HCT116 (cell line): ENCODE data around the gene ARL8B. TPM values are rescaled to one million over a fixed set of nuclear protein-coding genes. Genes with fewer than 3 reads are reported as not detected.
"Not testable (repeated sequence)": the region's sequence is repeated elsewhere in the genome, so short reads cannot be mapped to it uniquely, and the experiment has no call there.

Source experiments
- ATAC-seq: fragments of 200-7000 bp; cut with Tn5 transposase; 2 replicates; pipeline ENCODE4 v1.9.1; 2020; ENCODE audit warnings: mild to moderate bottlenecking, moderate library complexity
- BruUV-seq: library from RNA; stranded (reverse); fragments of 400-500 nt; replicated peaks from 2 replicates; lab custom pipeline; 2021; lab: Mats Ljungman, UMichigan
- CTCF ChIA-PET: fragments of 300-600 bp; sonication (Branson Sonifier 250); formaldehyde crosslinking; loops from one replicate; lab custom pipeline; 2021; ENCODE audit warnings: antibody characterized with exemption; lab: Charles Lee
- POLR2A ChIA-PET: fragments of 300-600, 350-600 bp; sonication (Branson Sonifier 250); formaldehyde crosslinking; loops from one replicate; lab custom pipeline; 2021; ENCODE audit warnings: antibody characterized with exemption; lab: Charles Lee
- RAD21 ChIA-PET, 2 experiments: fragments of 300-600 bp; sonication (Branson Sonifier 250); formaldehyde crosslinking; loops; one replicate each; lab custom pipeline; 2023; ENCODE audit warnings: low total read pairs in 2 of 2; ENCODE audit not compliant: uncharacterized antibody in 2 of 2, unreplicated experiment in 2 of 2, low non-redundant PET in 1 of 2; lab: Charles Lee
- DNase-seq: peaks from one replicate; pipeline ENCODE4 v3.0.0-alpha.2; 2010; ENCODE audit warnings: low read depth, low spot score
- H2AFZ ChIP-seq: fragments of 200-600 bp; shearing (Covaris generic), sonication (generic); 2 replicates; pipeline ENCODE4 v1.6.1; 2017; ENCODE audit warnings: low read depth, mixed run types, mixed read lengths, antibody characterized with exemption, low read length; ENCODE audit not compliant: poor library complexity, severe bottlenecking
- H3K27ac ChIP-seq: 2 replicates; pipeline ENCODE4 v1.5.1; 2012; ENCODE audit warnings: low read depth, low read length
- H3K27me3 ChIP-seq: fragments of 200-600 bp; sonication (generic); 2 replicates; pipeline ENCODE4 v1.6.1; 2016; ENCODE audit warnings: mixed run types, low read length, mixed read lengths; ENCODE audit not compliant: insufficient read depth
- H3K36me3 ChIP-seq, 2 experiments: fragments of 200-500 bp in 1 of 2; fragments of 200-600 bp in 1 of 2; sonication (Bioruptor generic) in 1 of 2; sonication (generic) in 1 of 2; 2 replicates each; pipeline versions ENCODE4 v1.5.1 to v1.6.1; 2014 to 2016; ENCODE audit warnings: low read length in 2 of 2, inconsistent platforms in 1 of 2, mixed read lengths in 1 of 2, mixed run types in 1 of 2; ENCODE audit not compliant: insufficient read depth in 2 of 2, control insufficient read depth in 1 of 2
- H3K4me1 ChIP-seq, 2 experiments: fragments of 200-600 bp in 1 of 2; sonication (generic) in 1 of 2; 2 replicates each; pipeline versions ENCODE4 v1.5.1 to v1.6.1; 2012 to 2017; ENCODE audit warnings: low read length in 2 of 2, inconsistent platforms in 1 of 2, mild to moderate bottlenecking in 1 of 2, mixed read lengths in 1 of 2, mixed run types in 1 of 2, moderate library complexity in 1 of 2; ENCODE audit not compliant: insufficient read depth in 2 of 2, control insufficient read depth in 1 of 2
- H3K4me2 ChIP-seq: fragments of 200-600 bp; sonication (generic); 2 replicates; pipeline ENCODE4 v1.6.1; 2017; ENCODE audit warnings: mixed run types, low read length, mixed read lengths
- H3K4me3 ChIP-seq, 2 experiments: fragments of 200-600 bp in 1 of 2; sonication (generic) in 1 of 2; replicated peaks in 1 of 2; 2 replicates each; pipeline ENCODE4 v1.5.1; 2011 to 2016; ENCODE audit warnings: low read length in 2 of 2, control low read depth in 1 of 2, low read depth in 1 of 2, mild to moderate bottlenecking in 1 of 2, mixed read lengths in 1 of 2, mixed run types in 1 of 2
- H3K79me2 ChIP-seq: fragments of 200-600 bp; sonication (generic); 2 replicates; pipeline ENCODE4 v1.6.1; 2017; ENCODE audit warnings: mild to moderate bottlenecking, mixed run types, low read length, moderate library complexity, mixed read lengths; ENCODE audit not compliant: insufficient read depth
- H3K9ac ChIP-seq: fragments of 200-600 bp; sonication (generic); 2 replicates; pipeline ENCODE4 v1.6.1; 2016; ENCODE audit warnings: low read length, mixed read lengths
- H3K9me2 ChIP-seq: fragments of 200-600 bp; sonication (generic), shearing (Covaris generic); 2 replicates; pipeline ENCODE4 v1.6.1; 2017; ENCODE audit warnings: mixed run types, mild to moderate bottlenecking, moderate library complexity; ENCODE audit not compliant: insufficient read depth
- H3K9me3 ChIP-seq, 2 experiments: fragments of 200-500 bp in 1 of 2; fragments of 200-600 bp in 1 of 2; sonication (Bioruptor generic) in 1 of 2; sonication (generic) in 1 of 2; 2 replicates each; pipeline ENCODE4 v1.6.1; 2014 to 2017; ENCODE audit warnings: low read length in 2 of 2, mixed read lengths in 2 of 2, inconsistent platforms in 1 of 2, low read depth in 1 of 2, mild to moderate bottlenecking in 1 of 2, mixed run types in 1 of 2, moderate library complexity in 1 of 2; ENCODE audit not compliant: control insufficient read depth in 1 of 2, insufficient read depth in 1 of 2
- H4K20me1 ChIP-seq: fragments of 200-600 bp; sonication (generic), shearing (Covaris generic); 2 replicates; pipeline ENCODE4 v1.6.1; 2017; ENCODE audit warnings: mixed run types, mild to moderate bottlenecking, moderate library complexity; ENCODE audit not compliant: insufficient read depth
- CBX3 ChIP-seq: IDR thresholded peaks from 2 replicates; pipeline ENCODE4 v1.6.1; 2012; ENCODE audit warnings: low read depth
- CEBPB ChIP-seq: IDR thresholded peaks from 2 replicates; pipeline ENCODE4 v1.6.1; 2012; ENCODE audit warnings: low read depth
- CTCF ChIP-seq, 3 experiments: fragments of 200-600 bp in 1 of 3; sonication (generic) in 1 of 3; IDR thresholded peaks in 2 of 3; conservative IDR thresholded peaks in 1 of 3; 2 replicates each; pipeline ENCODE4 v1.5.1; 2012 to 2017; ENCODE audit warnings: low read depth in 2 of 3, low read length in 2 of 3, antibody characterized with exemption in 1 of 3, borderline replicate concordance in 1 of 3, control low read depth in 1 of 3, mild to moderate bottlenecking in 1 of 3, mixed read lengths in 1 of 3, mixed run types in 1 of 3, moderate library complexity in 1 of 3; ENCODE audit not compliant: insufficient read depth in 1 of 3
- EGR1 ChIP-seq: IDR thresholded peaks from 2 replicates; pipeline ENCODE4 v1.6.1; 2012; ENCODE audit warnings: low read depth
- EZH2phosphoT487 ChIP-seq: fragments of 200-600 bp; IDR thresholded peaks from 2 replicates; pipeline ENCODE4 v1.6.1; 2018; ENCODE audit warnings: antibody characterized with exemption, borderline replicate concordance
- FOSL1 ChIP-seq: IDR thresholded peaks from 2 replicates; pipeline ENCODE4 v1.6.1; 2012; ENCODE audit warnings: low read depth
- MAX ChIP-seq: IDR thresholded peaks from 2 replicates; pipeline ENCODE4 v1.6.1; 2012
- REST ChIP-seq: IDR thresholded peaks from 2 replicates; pipeline ENCODE4 v1.6.1; 2012; ENCODE audit warnings: low read depth
- SP1 ChIP-seq: IDR thresholded peaks from 2 replicates; pipeline ENCODE4 v1.6.1; 2012; ENCODE audit warnings: low read depth
- SRF ChIP-seq: IDR thresholded peaks from 2 replicates; pipeline ENCODE4 v1.6.1; 2012; ENCODE audit warnings: low read depth
- YY1 ChIP-seq: IDR thresholded peaks from 2 replicates; pipeline ENCODE4 v1.6.1; 2011; ENCODE audit warnings: low read length, low read depth, moderate library complexity, mild to moderate bottlenecking; ENCODE audit not compliant: insufficient replicate concordance; ENCODE audit errors: extremely low read depth
- ZBTB33 ChIP-seq: IDR thresholded peaks from 2 replicates; pipeline ENCODE4 v1.6.1; 2011; ENCODE audit warnings: mild to moderate bottlenecking, low read length, moderate library complexity; ENCODE audit not compliant: insufficient replicate concordance; ENCODE audit errors: extremely low read depth
- ZNF274 ChIP-seq: fragments of 200-500 bp; sonication (Bioruptor generic); IDR thresholded peaks from 2 replicates; pipeline ENCODE4 v1.6.1; 2014; ENCODE audit warnings: mild to moderate bottlenecking, low read depth, low read length, inconsistent platforms
- intact Hi-C: fragments of 100-400 bp; cut with micrococcal nuclease; formaldehyde crosslinking; loops from 2 replicates; pipeline ENCODE4 v1.10.0; 2022
- total RNA-seq: library from RNA; stranded (reverse); gene quantifications from one replicate; pipeline ENCODE4 v1.2.1, GENCODE V29; 2021; ENCODE audit not compliant: unreplicated experiment

The ARL8B gene
- total RNA-seq, 1 experiment from 2014 or later = 38.1 TPM

GRCh38 chr3:5106933-5107334, 15.2 kb upstream of the ARL8B start:
- CTCF ChIA-PET, H3K27ac ChIP-seq, ATAC-seq, BruUV-seq, H3K9me2 ChIP-seq, H4K20me1 ChIP-seq, H3K4me3 ChIP-seq, H3K4me1 ChIP-seq, H3K4me2 ChIP-seq, intact Hi-C loops, H3K9me3 ChIP-seq, H3K27me3 ChIP-seq, H3K79me2 ChIP-seq, H3K36me3 ChIP-seq, H3K9ac ChIP-seq, POLR2A ChIA-PET, H2AFZ ChIP-seq, RAD21 ChIA-PET, DNase-seq: not testable (repeated sequence)

GRCh38 chr3:5110337-5110736, 11.8 kb upstream of the ARL8B start:
- no peak overlapping the region for H2AFZ ChIP-seq
- ATAC-seq = no peak
- no peak overlapping the region for H3K4me2 ChIP-seq
- H3K9me2 ChIP-seq = no peaks in the 10 kb centered on the region
- no peak for DNase-seq
- intact Hi-C loops = no loop called here
- no peak overlapping the region for H3K9ac ChIP-seq
- no peaks in the 10 kb centered on the region for H3K9me3 ChIP-seq
- H3K36me3 ChIP-seq = no peaks in the 10 kb centered on the region
- no peaks in the 10 kb centered on the region for H4K20me1 ChIP-seq
- no peak overlapping the region for H3K4me3 ChIP-seq
- no peak overlapping the region for H3K27ac ChIP-seq
- BruUV-seq = no TSS peak
- ChIA-PET CTCF (no interaction called here), POLR2A (no interaction called here), RAD21 (no interaction called here)
- no peaks in the 10 kb centered on the region for H3K4me1 ChIP-seq
- no peaks in the 10 kb centered on the region for H3K79me2 ChIP-seq
- no peaks in the 10 kb centered on the region for H3K27me3 ChIP-seq
- TF ChIP-seq EZH2phosphoT487 (no peak), SRF (no peak), CTCF (IDR thresholded peaks at IDR 0.05 in 2 of 3, conservative IDR thresholded peaks at IDR 0.05 in 1 of 3; ENCODE audit: borderline replicate concordance in 1 of 3, insufficient read depth in 1 of 3, low read depth in 2 of 3, low read length in 2 of 3) (no peak), CEBPB (no peak), SP1 (no peak), MAX (no peak), FOSL1 (no peak), EGR1 (no peak), YY1 (no peak), CBX3 (no peak), REST (no peak), ZNF274 (no peak), ZBTB33 (no peak)
